Measurements from ENCODE around the gene NGLY1.

DNA sequence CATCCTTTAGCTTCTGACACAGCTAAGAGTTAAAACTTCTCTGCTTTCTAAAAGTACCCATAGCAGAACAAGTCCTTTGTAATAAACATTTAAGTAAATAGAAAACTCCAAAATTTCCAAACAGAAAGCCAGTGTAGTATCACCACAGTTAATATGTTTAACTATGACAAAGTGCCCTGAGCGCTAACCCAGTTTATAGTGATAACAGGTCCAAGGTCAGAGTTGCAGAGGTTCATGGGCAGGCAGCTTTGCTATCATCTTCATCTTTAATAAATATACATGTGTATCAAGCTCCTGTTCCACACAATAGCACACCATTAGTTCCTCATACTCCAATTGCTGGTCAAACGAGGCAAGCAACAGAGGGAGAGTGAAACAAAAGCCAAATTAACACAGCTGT, 106.1 kb downstream of the NGLY1 start:
- TF ChIP-seq, protein P1, sequence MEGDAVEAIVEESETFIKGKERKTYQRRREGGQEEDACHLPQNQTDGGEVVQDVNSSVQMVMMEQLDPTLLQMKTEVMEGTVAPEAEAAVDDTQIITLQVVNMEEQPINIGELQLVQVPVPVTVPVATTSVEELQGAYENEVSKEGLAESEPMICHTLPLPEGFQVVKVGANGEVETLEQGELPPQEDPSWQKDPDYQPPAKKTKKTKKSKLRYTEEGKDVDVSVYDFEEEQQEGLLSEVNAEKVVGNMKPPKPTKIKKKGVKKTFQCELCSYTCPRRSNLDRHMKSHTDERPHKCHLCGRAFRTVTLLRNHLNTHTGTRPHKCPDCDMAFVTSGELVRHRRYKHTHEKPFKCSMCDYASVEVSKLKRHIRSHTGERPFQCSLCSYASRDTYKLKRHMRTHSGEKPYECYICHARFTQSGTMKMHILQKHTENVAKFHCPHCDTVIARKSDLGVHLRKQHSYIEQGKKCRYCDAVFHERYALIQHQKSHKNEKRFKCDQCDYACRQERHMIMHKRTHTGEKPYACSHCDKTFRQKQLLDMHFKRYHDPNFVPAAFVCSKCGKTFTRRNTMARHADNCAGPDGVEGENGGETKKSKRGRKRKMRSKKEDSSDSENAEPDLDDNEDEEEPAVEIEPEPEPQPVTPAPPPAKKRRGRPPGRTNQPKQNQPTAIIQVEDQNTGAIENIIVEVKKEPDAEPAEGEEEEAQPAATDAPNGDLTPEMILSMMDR (IDR thresholded peaks at IDR 0.05; ENCODE audit: low read length) = no peak
- no peak for TF ChIP-seq EZH2 (IDR thresholded peaks at IDR 0.05; ENCODE audit: borderline replicate concordance, low read length)
